Measurements from ENCODE around the gene C2orf76.

The C2orf76 gene

GRCh38 chr2:119263656-119264055, 103.0 kb downstream of the C2orf76 start:
- DNase-seq (ENCODE audit: low read depth), result no peak

DNA sequence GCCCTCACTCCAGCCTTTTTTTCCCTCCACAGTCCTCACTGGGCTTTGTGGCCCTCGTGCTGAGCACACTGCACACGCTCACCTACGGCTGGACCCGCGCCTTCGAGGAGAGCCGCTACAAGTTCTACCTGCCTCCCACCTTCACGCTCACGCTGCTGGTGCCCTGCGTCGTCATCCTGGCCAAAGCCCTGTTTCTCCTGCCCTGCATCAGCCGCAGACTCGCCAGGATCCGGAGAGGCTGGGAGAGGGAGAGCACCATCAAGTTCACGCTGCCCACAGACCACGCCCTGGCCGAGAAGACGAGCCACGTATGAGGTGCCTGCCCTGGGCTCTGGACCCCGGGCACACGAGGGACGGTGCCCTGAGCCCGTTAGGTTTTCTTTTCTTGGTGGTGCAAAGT, 103.6 kb downstream of the C2orf76 start:
- no peak for DNase-seq (ENCODE audit: low read depth)

DNA sequence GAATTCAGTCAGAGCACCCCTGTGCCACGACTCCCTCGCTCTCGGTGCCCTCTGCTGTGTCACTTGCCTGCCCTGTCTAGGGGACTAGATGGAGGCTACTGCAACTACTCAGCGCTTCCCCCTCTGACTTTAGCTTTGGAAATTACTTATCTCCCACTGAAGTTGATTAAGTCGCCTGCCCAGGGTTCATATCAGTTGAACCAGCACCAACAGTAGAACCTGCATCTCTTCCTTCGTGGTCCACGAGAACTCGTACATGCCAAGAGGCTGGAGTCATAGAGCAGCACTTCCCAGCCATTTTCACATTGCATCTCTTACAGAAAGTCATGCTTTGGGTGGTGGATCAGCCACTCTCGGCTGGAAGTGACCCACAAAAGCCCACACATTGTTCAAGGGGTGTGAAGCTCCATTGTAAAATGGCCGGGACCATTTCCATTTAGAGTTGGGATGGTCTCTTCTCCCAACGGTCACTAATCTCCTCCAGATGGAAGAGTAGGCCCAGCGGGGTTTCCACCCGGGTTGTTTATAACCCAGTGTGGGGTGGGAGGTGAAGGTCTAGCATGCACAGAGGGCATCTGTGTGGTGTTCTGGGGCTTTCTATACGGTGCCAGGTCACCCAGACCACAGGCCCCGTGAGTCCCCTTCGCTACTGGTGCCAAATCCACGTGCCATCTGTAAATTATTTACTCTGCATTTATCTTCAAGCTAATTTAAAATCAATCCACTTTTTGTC, 105.0 kb downstream of the C2orf76 start:
- no peak for DNase-seq (ENCODE audit: low read depth)

DNA sequence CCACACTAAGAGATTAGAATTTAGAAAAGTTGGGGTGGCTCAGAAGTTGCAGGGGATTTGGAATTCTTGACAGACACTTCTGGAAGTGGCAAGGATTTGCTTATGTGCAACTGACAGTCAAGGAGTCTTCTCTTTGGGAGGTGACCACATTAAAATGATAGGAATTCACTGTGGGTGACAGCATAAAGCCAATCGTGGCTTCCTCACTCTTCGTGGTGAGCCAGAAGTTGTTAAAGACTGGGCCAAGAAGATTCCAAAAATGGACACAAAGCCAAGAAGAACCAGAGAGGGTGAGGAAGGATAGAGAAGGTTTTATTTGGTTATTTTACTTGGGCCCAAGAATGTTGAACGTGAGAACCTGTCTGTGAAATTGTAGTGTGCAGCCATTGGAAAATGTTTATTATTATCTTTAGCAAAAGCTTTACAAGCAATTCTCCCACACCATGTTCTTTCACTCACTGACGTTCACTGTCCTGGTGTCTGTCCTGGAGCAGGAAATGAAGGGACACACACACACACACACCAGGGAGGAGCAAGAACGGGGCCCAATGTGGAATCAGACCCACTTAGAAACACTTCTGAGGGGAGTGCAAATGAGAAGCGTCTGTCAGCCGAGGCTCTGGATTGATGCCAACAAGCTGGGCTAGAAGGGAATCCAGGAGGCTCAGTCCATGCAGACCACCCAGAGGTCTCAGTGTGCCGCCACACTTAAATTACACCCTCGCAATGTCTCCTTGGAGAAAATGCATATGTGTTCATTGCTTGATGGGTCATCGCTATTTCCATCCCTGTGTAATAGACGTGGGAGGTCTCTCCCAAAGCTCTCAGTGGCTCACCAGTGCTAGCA, 105.8 kb downstream of the C2orf76 start:
- no peak for DNase-seq (ENCODE audit: low read depth)

- no peak for DNase-seq (ENCODE audit: low read depth)
Measured at GRCh38 chr2:119259296-119259860, 107.3 kb downstream of the C2orf76 start.

GRCh38 chr2:119257198-119257597, 109.4 kb downstream of the C2orf76 start:
- DNase-seq (ENCODE audit: low read depth), result no peak

- no peak for DNase-seq (ENCODE audit: low read depth)
Measured at GRCh38 chr2:119256582-119256921, 110.1 kb downstream of the C2orf76 start.

- peak; percentile 94 for DNase-seq (ENCODE audit: low read depth)
Measured at GRCh38 chr2:119255760-119256581, 110.7 kb downstream of the C2orf76 start.

DNA sequence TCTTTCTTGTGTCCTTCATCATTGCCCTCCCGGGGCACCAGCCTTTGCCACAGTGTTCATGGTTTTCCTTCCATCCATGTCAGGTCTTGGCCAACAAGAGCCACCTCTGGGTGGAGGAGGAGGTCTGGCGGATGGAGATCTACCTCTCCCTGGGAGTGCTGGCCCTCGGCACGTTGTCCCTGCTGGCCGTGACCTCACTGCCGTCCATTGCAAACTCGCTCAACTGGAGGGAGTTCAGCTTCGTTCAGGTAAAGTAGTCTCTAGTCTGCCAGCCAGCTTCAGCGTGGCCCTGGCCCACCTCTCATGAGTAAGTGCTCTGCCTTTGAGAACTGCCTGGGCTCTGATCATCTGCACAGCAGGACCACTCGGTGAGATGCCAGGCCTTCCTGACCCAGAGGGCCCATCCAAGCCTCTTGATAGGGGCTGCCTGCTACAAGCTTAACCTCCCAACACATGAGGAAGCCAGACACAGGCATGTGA, 112.0 kb downstream of the C2orf76 start:
- DNase-seq (ENCODE audit: low read depth), result no peak

DNA sequence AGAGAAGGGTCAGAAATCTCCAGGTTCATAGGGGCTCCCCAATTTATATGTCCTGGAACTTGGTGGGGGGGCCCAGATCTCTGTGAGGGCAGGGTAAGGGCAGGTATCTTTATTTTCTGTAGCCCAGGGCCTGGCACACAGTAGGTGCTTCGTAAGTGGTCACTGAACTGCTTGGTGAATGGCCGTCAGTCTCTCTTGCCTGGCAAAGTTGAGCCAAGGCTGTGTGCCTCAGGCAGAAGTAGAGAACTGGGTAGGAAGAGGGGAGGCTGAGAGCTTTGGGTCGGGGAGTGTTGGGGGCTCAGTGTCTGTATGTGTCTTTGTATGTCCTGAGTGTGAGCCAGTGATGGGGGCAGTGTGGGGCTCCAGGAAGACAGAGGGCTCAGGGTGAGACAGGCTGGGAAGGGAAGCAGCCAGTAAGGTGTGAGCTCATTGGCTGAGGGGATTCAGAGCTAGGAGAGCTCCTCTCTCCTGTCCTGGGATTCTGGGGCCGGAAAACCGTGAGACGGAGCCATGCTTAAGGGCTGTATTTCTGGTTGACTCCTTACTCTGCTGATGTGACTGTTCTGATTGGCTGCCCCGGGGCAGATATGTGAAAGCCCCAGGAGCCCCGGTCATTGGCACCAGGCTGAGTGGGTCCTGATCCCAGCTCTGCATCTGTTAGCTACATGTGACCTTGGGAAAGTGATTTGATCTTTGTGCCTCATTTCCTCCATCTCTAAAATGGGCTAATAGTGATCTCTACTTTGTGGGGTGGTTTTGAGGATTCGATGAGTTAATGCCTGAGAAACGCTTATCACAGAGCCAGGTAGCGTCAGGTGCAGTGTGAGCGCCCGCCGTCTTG, 112.7 kb downstream of the C2orf76 start:
- no peak for DNase-seq (ENCODE audit: low read depth)

GRCh38 chr2:119253114-119253702, 113.4 kb downstream of the C2orf76 start:
- no peak for DNase-seq (ENCODE audit: low read depth)
